K562 (cell line): ENCODE data around the gene NPEPL1. TPM values are rescaled to one million over a fixed set of nuclear protein-coding genes. Genes with fewer than 3 reads are reported as not detected.

Source experiments
- ATAC-seq: fragments of 200-7000 bp; cut with Tn5 transposase; 3 replicates; pipeline ENCODE4 v1.9.1; 2020; ENCODE audit warnings: moderate library complexity
- BruUV-seq: library from RNA; stranded (reverse); fragments of 400-500 nt; replicated peaks from 2 replicates; lab custom pipeline; 2021; lab: Mats Ljungman, UMichigan
- CTCF ChIA-PET: fragments of 300-600 bp; formaldehyde crosslinking; extraction: SDS; loops from one replicate; lab custom pipeline; 2021; ENCODE audit warnings: low intra/inter-chr PET ratio; lab: Yijun Ruan, JAX
- POLR2A ChIA-PET: fragments of 300-600, 350-650 bp; sonication (Branson Sonifier 250); formaldehyde crosslinking; extraction: SDS; loops from one replicate; lab custom pipeline; 2021; ENCODE audit warnings: antibody characterized with exemption, inconsistent platforms; lab: Yijun Ruan, JAX
- DNase-seq, 4 experiments: peaks; one replicate each; pipeline versions ENCODE4 v3.0.0 to v3.0.0-alpha.2; 2011 to 2018; ENCODE audit warnings: low spot score in 3 of 4, mixed read lengths in 3 of 4; ENCODE audit errors: extremely low read depth in 1 of 4
- FAIRE-seq: peaks from 2 replicates; lab custom pipeline; 2011; peaks lifted over from hg19 to GRCh38; lab: Jason Lieb, UNC
- H2AFZ ChIP-seq: 2 replicates; pipeline ENCODE4 v1.6.0; 2011; ENCODE audit warnings: low read depth, low read length, control low read depth, inconsistent platforms
- H3K27ac ChIP-seq: fragments of 200-600 bp; 3 replicates; pipeline ENCODE4 v1.8.0; 2011; ENCODE audit warnings: low read depth, mild to moderate bottlenecking, control low read depth, inconsistent platforms, low read length, moderate library complexity, mixed read lengths; ENCODE audit errors: extremely low read depth
- H3K27me3 ChIP-seq, 2 experiments: fragments of 300-600 bp in 1 of 2; 2 replicates in 1 of 2; 3 replicates in 1 of 2; pipeline versions ENCODE4 v1.6.0 to v1.8.0; 2011; ENCODE audit warnings: inconsistent platforms in 2 of 2, low read length in 2 of 2, mild to moderate bottlenecking in 1 of 2, mixed read lengths in 1 of 2, moderate library complexity in 1 of 2; ENCODE audit not compliant: control insufficient read depth in 2 of 2, insufficient read depth in 2 of 2
- H3K36me3 ChIP-seq: fragments of 300-600 bp; 3 replicates; pipeline ENCODE4 v1.8.0; 2011; ENCODE audit warnings: mild to moderate bottlenecking, low read length, inconsistent platforms; ENCODE audit not compliant: control insufficient read depth, insufficient read depth
- H3K4me1 ChIP-seq, 2 experiments: fragments of 200-600 bp in 1 of 2; replicated peaks in 1 of 2; 2 replicates in 1 of 2; 3 replicates in 1 of 2; pipeline versions ENCODE4 v1.5.1 to v1.8.0; 2011; ENCODE audit warnings: inconsistent platforms in 2 of 2, low read length in 2 of 2, mild to moderate bottlenecking in 1 of 2, mixed read lengths in 1 of 2, moderate library complexity in 1 of 2; ENCODE audit not compliant: control insufficient read depth in 2 of 2, insufficient read depth in 2 of 2
- H3K4me2 ChIP-seq: 2 replicates; pipeline ENCODE4 v1.6.1; 2011; ENCODE audit warnings: low read length, control low read depth, inconsistent platforms, mixed read lengths; ENCODE audit not compliant: insufficient read depth
- H3K4me3 ChIP-seq: fragments of 200-600 bp; sonication (generic), shearing (Covaris generic); 2 replicates; pipeline ENCODE4 v1.5.1; 2016; ENCODE audit warnings: control low read depth, inconsistent platforms
- H3K79me2 ChIP-seq: fragments of 200-600 bp; 3 replicates; pipeline ENCODE4 v1.8.0; 2011; ENCODE audit warnings: low read length, inconsistent platforms; ENCODE audit not compliant: control insufficient read depth, insufficient read depth
- H3K9ac ChIP-seq, 2 experiments: 2 replicates each; pipeline versions ENCODE4 v1.6.0 to v1.6.1; 2011; ENCODE audit warnings: low read depth in 2 of 2, low read length in 2 of 2, control low read depth in 1 of 2, inconsistent platforms in 1 of 2, mild to moderate bottlenecking in 1 of 2, mixed read lengths in 1 of 2; ENCODE audit not compliant: insufficient read depth in 1 of 2
- H3K9me1 ChIP-seq: one replicate; pipeline ENCODE4 v1.6.0; 2011; ENCODE audit warnings: inconsistent platforms, mild to moderate bottlenecking, low read length, moderate library complexity; ENCODE audit not compliant: control insufficient read depth, insufficient read depth
- H3K9me3 ChIP-seq: replicated peaks from 2 replicates; pipeline ENCODE4 v1.5.1; 2011; ENCODE audit warnings: low read depth, low read length, inconsistent platforms; ENCODE audit not compliant: control insufficient read depth, insufficient read depth
- H4K20me1 ChIP-seq: replicated peaks from 2 replicates; pipeline ENCODE4 v1.6.1; 2011; ENCODE audit warnings: low read length, inconsistent platforms, mixed read lengths; ENCODE audit not compliant: control insufficient read depth, insufficient read depth
- C11orf30 ChIP-seq: fragments of 450-650 bp; IDR thresholded peaks from 2 replicates; pipeline ENCODE4 v1.6.1; 2016; ENCODE audit warnings: low read depth, mild to moderate bottlenecking
- FOXK1 ChIP-seq: sonication (generic); formaldehyde crosslinking; IDR thresholded peaks from 2 replicates; pipeline ENCODE4 v1.8.0; 2022; ENCODE audit warnings: missing genetic modification reagents, mild to moderate bottlenecking, borderline replicate concordance
- MIER1 ChIP-seq: fragments of 450-650 bp; IDR thresholded peaks from 2 replicates; pipeline ENCODE4 v1.6.1; 2016; ENCODE audit warnings: antibody characterized with exemption, mild to moderate bottlenecking, low read depth
- NFATC3 ChIP-seq: fragments of 450-650 bp; IDR thresholded peaks from 2 replicates; pipeline ENCODE4 v1.6.1; 2017; ENCODE audit warnings: mild to moderate bottlenecking
- PCBP2 ChIP-seq: fragments of 200-400 bp; formaldehyde crosslinking; IDR thresholded peaks from 2 replicates; pipeline ENCODE4 v1.6.1; 2018; ENCODE audit warnings: low read length, low read depth, mild to moderate bottlenecking, moderate library complexity; ENCODE audit not compliant: poor library complexity, severe bottlenecking
- RBFOX2 ChIP-seq: fragments of 200-400 bp; formaldehyde crosslinking; IDR thresholded peaks from 2 replicates; pipeline ENCODE4 v1.6.1; 2017; ENCODE audit warnings: low read depth, mild to moderate bottlenecking, low read length, moderate library complexity
- ZFX ChIP-seq: sonication (generic); formaldehyde crosslinking; IDR thresholded peaks from 2 replicates; pipeline ENCODE4 v1.8.0; 2022; ENCODE audit warnings: mild to moderate bottlenecking, missing genetic modification reagents, moderate library complexity
- ZNF436 ChIP-seq: fragments of 250-450, 450-650 bp; sonication (Bioruptor Pico); formaldehyde crosslinking; IDR thresholded peaks from 2 replicates; pipeline ENCODE4 v1.7.0; 2020; ENCODE audit warnings: mild to moderate bottlenecking
- ZNF551 ChIP-seq: fragments of 250-450 bp; sonication (Bioruptor Pico); IDR thresholded peaks from 2 replicates; pipeline ENCODE4 v1.5.0; 2021; ENCODE audit warnings: mild to moderate bottlenecking, moderate library complexity
- WGBS: fragments of 100-300 bp; shearing (Covaris generic); methylation state at CpG from one replicate; pipeline ENCODE4 v1.1.6; 2016; ENCODE audit warnings: low coverage, mixed read lengths; ENCODE audit not compliant: insufficient coverage; ENCODE audit errors: missing lambda C conversion rate; 5-methylcytosine and 5-hydroxymethylcytosine counted together
- in situ Hi-C: fragments of 300-500 bp; cut with MboI; formaldehyde crosslinking; loops from 4 replicates; pipeline ENCODE4 v1.15.0; 2018; ENCODE audit warnings: inconsistent platforms, mixed read lengths
- intact Hi-C: fragments of 100-400 bp; cut with micrococcal nuclease; formaldehyde crosslinking; loops from 2 replicates; pipeline ENCODE4 v1.14.2; 2022
- polyA plus RNA-seq, 8 experiments: library from polyadenylated mRNA; depleted of rRNA in 4 of 8; stranded (reverse) in 5 of 8; unstranded in 3 of 8; fragments of >200 nt; fragmentation: Nextera tagmentation in 2 of 8; fragmentation: Illumina TruSeq in 1 of 8; extraction: Ambion mirVana in 2 of 8; extraction: Trizol in 1 of 8; gene quantifications; 2 replicates each; pipeline versions ENCODE4 v1.2.1 to v1.2.3, GENCODE V29; 2011 to 2014; ENCODE audit warnings: inconsistent platforms in 1 of 8, missing spikeins in 1 of 8
- total RNA-seq, 7 experiments: library from RNA; depleted of rRNA in 6 of 7; stranded (reverse); fragments of >200 nt in 6 of 7; fragmentation: Illumina TruSeq in 2 of 7; extraction: Trizol in 2 of 7; gene quantifications; 2 replicates each; pipeline versions ENCODE4 v1.2.1 to v1.2.3, GENCODE V29; 2011 to 2021; ENCODE audit warnings: low replicate concordance in 1 of 7

Gene NPEPL1
- total and polyA plus RNA-seq, 9 of the 15 experiments (the other 6 are each of a cell fraction or from before 2014, with no cell fraction given) = 0.04 to 5.6 (median 0.94) TPM

DNA sequence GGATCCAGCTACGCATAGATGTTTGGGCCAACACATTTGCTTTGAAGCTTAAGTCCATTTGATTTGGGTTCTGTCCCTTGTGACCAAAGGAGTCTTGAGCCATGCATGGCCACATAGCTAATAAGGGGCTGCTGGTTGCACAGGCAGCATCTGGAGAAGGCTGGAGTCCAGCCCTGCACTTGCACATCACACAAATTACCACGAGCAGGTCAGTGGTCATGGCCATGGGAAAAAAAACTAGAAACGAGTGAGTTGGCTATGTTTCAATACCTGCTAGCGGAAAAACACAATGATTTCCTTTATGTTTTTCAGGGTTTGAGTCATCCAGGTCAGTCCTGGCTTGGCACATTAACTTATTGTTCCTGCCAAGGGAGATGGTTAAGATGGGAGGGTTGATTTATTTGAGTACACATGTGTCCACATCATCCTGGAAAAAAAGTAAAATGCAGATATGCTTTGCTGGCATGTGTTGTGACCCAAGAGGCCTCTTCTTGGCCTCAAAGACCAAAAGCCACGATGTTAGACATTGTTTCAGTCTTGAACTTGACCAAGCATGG, 47.1 kb upstream of the NPEPL1 start:
- DNase-seq (no peak), FAIRE-seq (no peak), ATAC-seq (no peak)
- no peaks in the 10 kb centered on the region for H3K79me2 ChIP-seq
- intact Hi-C loops = no loop called here
- H3K9ac ChIP-seq = no peak overlapping the region
- in situ Hi-C loops = loop anchor here (25.0 kb wide), 1 partner anchor 408 kb away; the partner anchor contains the start of gene ANKRD60
- no peaks in the 10 kb centered on the region for H4K20me1 ChIP-seq
- ChIA-PET CTCF (no interaction called here), POLR2A (interaction anchor here (0.9 kb wide), 1 partner anchor 245 kb away, joined by 4 read pairs; no protein-coding TSS in a partner anchor)
- H3K4me3 ChIP-seq = no peak overlapping the region
- WGBS = 12% methylated on average over 5 of the region's 5 CpGs
- no peak overlapping the region for H3K27ac ChIP-seq
- no peaks in the 10 kb centered on the region for H3K27me3 ChIP-seq
- TF ChIP-seq C11orf30 = no peak
- TF ChIP-seq ZNF551 (CRISPR knock-in tag) = no peak
- TF ChIP-seq PCBP2 = no peak
- no peak for TF ChIP-seq ZNF436 (CRISPR knock-in tag)
- no peak for TF ChIP-seq ZFX
- no peak for TF ChIP-seq FOXK1 (CRISPR knock-in tag)
- no peak for TF ChIP-seq MIER1
- no peak for TF ChIP-seq RBFOX2
- TF ChIP-seq NFATC3 = no peak
- H3K9me1 ChIP-seq = no peaks in the 10 kb centered on the region
- no peaks in the 10 kb centered on the region for H3K36me3 ChIP-seq
- peaks cover 6 to 16% of the 10 kb centered on the region in 2 experiments; a peak in 4 of 5 replicates for H3K4me1 ChIP-seq
- no TSS peak for BruUV-seq
- no peak overlapping the region for H2AFZ ChIP-seq
- no peak overlapping the region for H3K4me2 ChIP-seq
- H3K9me3 ChIP-seq = no peaks in the 10 kb centered on the region
